ENCODE measurements around the gene RAD9B. TPM values are rescaled to one million over a fixed set of nuclear protein-coding genes. Genes with fewer than 3 reads are reported as not detected.

RAD9B gene
- total and polyA plus RNA-seq, 2 of the 13 experiments (the other 11 are each of a cell fraction or from before 2014, with no cell fraction given): 0.05 to 0.38 TPM

- H2AFZ ChIP-seq (ENCODE audit: low read length): no peak overlapping the region
- FAIRE-seq (no peak), DNase-seq (ENCODE audit: low spot score) (no peak), ATAC-seq (no peak)
- no peak overlapping the region for H3K9ac ChIP-seq (ENCODE audit: insufficient read depth, low read depth, low read length)
- no peak for TF ChIP-seq ZFP1 (CRISPR knock-in tag; IDR thresholded peaks at IDR 0.05)
- H3K79me2 ChIP-seq (ENCODE audit: insufficient read depth, low read length): no peaks in the 10 kb centered on the region
- intact Hi-C loops (cut with micrococcal nuclease; ENCODE audit: unreplicated experiment): no loop called here
- no peaks in the 10 kb centered on the region for H3K36me3 ChIP-seq (replicated peaks in 1 of 2; ENCODE audit: control insufficient read depth in 1 of 2, insufficient read depth in 2 of 2, low read length in 2 of 2)
- no peak overlapping the region for H3K27ac ChIP-seq (ENCODE audit: extremely low read length, insufficient read depth, low read length)
- in situ Hi-C loops (cut with HindIII; ENCODE audit: extremely low pct_ligation_motif_present, low pct_unique_long_range_greater_than_20kb): loop anchor here (5.0 kb wide), 1 partner anchor 88 kb away; no protein-coding TSS in a partner anchor
- ChIA-PET CTCF (ENCODE audit: low intra/inter-chr PET ratio, low total read pairs) (no interaction called here), POLR2A (no interaction called here)
- H3K27me3 ChIP-seq (ENCODE audit: control insufficient read depth in 1 of 2, insufficient read depth in 2 of 2, low read length in 2 of 2): no peaks in the 10 kb centered on the region
- no peaks in the 10 kb centered on the region for H4K20me1 ChIP-seq (ENCODE audit: insufficient read depth, low read length)
- no peaks in the 10 kb centered on the region for H3K4me1 ChIP-seq (ENCODE audit: insufficient read depth, low read length)
- no TSS peak for BruUV-seq (replicated peaks)
- H3K9me3 ChIP-seq (ENCODE audit: low read length): no peaks in the 10 kb centered on the region
- H3K4me3 ChIP-seq (replicated peaks in 1 of 3; ENCODE audit: insufficient read depth in 1 of 3, low read depth in 2 of 3, low read length in 3 of 3): no peak overlapping the region
- H3K4me2 ChIP-seq (ENCODE audit: low read depth, low read length): no peak overlapping the region
- whole genome bisulfite sequencing (ENCODE audit: low lambda C conversion rate): 4% methylated on average over 1 of the region's 1 CpG
These were observed 12.2 kb downstream of the RAD9B start for GRCh38 chr12:110514363-110514762.

GRCh38 chr12:110516995-110517394, 14.9 kb downstream of the RAD9B start:
- H3K4me1 ChIP-seq (ENCODE audit: insufficient read depth, low read length): no peaks in the 10 kb centered on the region
- 58% methylated on average over 3 of the region's 3 CpGs for WGBS (ENCODE audit: low lambda C conversion rate)
- H3K27ac ChIP-seq (ENCODE audit: extremely low read length, insufficient read depth, low read length): no peak overlapping the region
- POLR2A ChIA-PET: no interaction called here
- no peak overlapping the region for H2AFZ ChIP-seq (ENCODE audit: low read length)
- FAIRE-seq (no peak), ATAC-seq (no peak), DNase-seq (ENCODE audit: low spot score) (no peak)
- no peak overlapping the region for H3K4me3 ChIP-seq (replicated peaks in 1 of 3; ENCODE audit: insufficient read depth in 1 of 3, low read depth in 2 of 3, low read length in 3 of 3)
- H3K36me3 ChIP-seq (replicated peaks in 1 of 2; ENCODE audit: control insufficient read depth in 1 of 2, insufficient read depth in 2 of 2, low read length in 2 of 2): no peaks in the 10 kb centered on the region
- H4K20me1 ChIP-seq (ENCODE audit: insufficient read depth, low read length): no peaks in the 10 kb centered on the region
- in situ Hi-C loops (cut with HindIII; ENCODE audit: extremely low pct_ligation_motif_present, low pct_unique_long_range_greater_than_20kb): no loop called here
- H3K27me3 ChIP-seq (ENCODE audit: control insufficient read depth in 1 of 2, insufficient read depth in 2 of 2, low read length in 2 of 2): no peaks in the 10 kb centered on the region
- CTCF ChIA-PET (ENCODE audit: low intra/inter-chr PET ratio, low total read pairs): no interaction called here
- BruUV-seq (replicated peaks): no TSS peak
- no peak overlapping the region for H3K4me2 ChIP-seq (ENCODE audit: low read depth, low read length)
- intact Hi-C loops (cut with micrococcal nuclease; ENCODE audit: unreplicated experiment): no loop called here
- TF ChIP-seq ARNTL (CRISPR knock-in tag; IDR thresholded peaks at IDR 0.05) (no peak), ZNF121 (CRISPR knock-in tag; IDR thresholded peaks at IDR 0.05) (peak; percentile 82), ARID3A (IDR thresholded peaks at IDR 0.05; ENCODE audit: low read depth, low read length) (no peak)
- no peak overlapping the region for H3K9ac ChIP-seq (ENCODE audit: insufficient read depth, low read depth, low read length)
- no peaks in the 10 kb centered on the region for H3K79me2 ChIP-seq (ENCODE audit: insufficient read depth, low read length)
- H3K9me3 ChIP-seq (ENCODE audit: low read length): no peaks in the 10 kb centered on the region

Data from HepG2 (cell line).